GM13976 (cell line): Measurements from ENCODE around the gene PEF1.
"Not testable (repeated sequence)": the region's sequence is repeated elsewhere in the genome, so short reads cannot be mapped to it uniquely, and the experiment has no call there.

Experiments used
- DNase-seq: peaks from one replicate; pipeline ENCODE4 v3.0.0; 2012; ENCODE audit warnings: low spot score
- in situ Hi-C: fragments of 300-500 bp; cut with MboI; formaldehyde crosslinking; loops from one replicate; pipeline ENCODE4 v1.12.0; 2022; ENCODE audit warnings: low sequenced_read_pairs, mixed read lengths, inconsistent platforms; ENCODE audit not compliant: unreplicated experiment
- TF ChIP-seq, protein P1 (sequence below): IDR thresholded peaks from 2 replicates; pipeline ENCODE4 v1.5.1; 2012; ENCODE audit warnings: borderline replicate concordance, mild to moderate bottlenecking; ENCODE audit not compliant: insufficient read depth; ENCODE audit errors: extremely low read depth, missing control alignments, control extremely low read depth

PEF1 gene

DNA sequence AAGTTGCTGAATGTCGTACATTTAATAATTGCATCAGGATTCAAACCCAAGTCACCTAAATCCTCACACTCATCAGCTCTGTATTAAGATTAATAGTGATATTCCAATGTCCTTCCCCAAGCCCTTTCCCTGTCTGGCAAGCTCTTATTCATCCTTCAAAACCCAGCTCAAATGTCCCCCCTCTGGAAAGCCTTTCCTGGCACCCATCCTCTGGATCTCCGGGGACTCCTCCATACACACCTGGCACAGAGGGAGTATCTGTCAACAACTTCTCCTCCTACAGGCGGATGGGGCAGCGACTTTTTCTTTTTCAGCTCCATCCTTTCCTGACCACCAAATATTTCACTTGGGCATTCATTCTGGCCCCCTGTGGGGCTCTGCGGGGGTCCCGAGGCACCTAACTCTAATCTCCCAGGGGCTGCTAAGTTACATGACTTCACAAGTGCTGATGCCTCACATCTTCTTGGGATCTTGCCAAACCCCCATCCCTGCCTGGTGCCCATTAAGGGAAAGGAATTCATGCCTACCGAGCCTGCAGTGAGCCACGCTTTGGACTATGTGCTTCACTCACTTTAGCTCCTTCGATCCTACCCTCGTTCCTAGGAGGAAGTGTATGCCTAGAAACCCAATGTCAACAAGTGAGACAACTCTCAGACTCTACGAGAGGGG, 53.1 kb downstream of the PEF1 start:
- in situ Hi-C loops: no loop called here
- DNase-seq: no peak
- TF ChIP-seq, protein P1, sequence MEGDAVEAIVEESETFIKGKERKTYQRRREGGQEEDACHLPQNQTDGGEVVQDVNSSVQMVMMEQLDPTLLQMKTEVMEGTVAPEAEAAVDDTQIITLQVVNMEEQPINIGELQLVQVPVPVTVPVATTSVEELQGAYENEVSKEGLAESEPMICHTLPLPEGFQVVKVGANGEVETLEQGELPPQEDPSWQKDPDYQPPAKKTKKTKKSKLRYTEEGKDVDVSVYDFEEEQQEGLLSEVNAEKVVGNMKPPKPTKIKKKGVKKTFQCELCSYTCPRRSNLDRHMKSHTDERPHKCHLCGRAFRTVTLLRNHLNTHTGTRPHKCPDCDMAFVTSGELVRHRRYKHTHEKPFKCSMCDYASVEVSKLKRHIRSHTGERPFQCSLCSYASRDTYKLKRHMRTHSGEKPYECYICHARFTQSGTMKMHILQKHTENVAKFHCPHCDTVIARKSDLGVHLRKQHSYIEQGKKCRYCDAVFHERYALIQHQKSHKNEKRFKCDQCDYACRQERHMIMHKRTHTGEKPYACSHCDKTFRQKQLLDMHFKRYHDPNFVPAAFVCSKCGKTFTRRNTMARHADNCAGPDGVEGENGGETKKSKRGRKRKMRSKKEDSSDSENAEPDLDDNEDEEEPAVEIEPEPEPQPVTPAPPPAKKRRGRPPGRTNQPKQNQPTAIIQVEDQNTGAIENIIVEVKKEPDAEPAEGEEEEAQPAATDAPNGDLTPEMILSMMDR: no peak

DNA sequence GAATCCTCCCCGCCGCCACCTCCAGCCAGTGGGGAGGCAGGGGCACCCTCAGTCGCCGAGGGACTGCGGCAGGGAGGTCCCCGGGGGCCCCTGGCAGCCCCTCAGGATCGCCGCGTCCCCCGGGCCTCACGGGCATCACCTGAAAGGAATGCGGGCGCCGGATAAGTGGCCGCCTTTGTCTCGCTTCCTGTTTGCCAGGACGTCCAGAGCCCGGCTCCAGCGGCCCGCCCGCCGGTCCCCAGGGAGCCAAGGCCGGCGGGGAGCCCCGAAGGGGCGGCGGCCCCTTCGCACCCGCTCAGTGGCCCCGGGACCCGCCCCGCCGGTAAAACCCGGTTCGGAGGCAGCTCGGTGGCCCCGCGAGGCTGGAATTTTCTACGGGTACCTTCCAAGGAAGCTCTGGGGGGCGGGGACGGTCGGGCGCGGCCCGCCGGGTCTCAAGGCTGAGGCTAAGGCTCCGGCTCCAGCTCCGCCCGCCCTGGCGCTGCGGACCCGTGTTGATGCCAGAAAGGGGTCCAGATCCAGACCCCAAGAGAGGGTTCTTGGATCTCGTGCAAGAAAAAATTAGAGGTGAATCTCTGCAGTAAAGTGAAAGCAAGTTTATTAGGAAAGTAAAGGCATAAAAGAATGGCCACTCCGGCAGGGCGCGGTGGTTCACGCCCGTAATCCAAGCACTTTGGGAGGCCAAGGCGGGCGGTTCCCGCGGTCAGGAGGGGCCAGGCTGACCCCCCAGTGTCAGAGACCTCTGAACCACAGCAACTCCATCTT, 55.7 kb downstream of the PEF1 start:
- no peak for DNase-seq
- TF ChIP-seq, protein P1: no peak
- in situ Hi-C loops: no loop called here

DNA sequence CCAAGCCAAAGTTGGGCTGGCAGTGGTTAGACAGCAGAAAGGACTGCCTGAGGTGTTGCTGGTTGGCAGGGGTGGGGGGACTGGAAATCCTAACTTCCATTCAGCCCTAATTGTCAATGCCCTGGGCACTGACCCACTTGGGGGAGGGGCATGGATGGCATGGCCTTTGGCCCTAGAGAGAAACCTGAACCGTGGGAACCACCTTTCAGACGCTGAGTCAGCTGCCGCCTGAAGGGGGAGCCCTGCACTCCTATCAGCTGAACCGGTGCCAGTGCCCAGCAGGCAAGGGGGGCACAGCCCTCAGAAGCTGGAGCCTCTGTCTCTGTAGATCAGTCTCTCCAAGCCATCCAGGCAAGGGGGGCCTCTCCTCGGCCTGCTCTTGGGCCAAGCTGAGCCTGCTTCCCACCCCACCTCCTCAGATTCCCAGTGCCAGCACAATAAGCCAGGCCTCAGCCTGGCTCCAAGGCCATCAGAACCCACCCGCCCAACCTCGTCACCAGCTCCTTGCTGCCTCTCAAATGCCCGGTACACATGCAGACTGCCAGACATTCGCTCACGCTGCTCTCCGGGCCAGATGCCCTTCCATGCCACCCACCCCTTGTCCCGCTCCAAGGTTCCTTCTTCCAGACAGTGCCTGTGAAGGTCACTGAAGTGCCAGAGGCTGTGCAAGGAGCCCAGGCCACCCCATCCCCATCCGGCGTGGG, 56.8 kb downstream of the PEF1 start:
- DNase-seq: peak; percentile 86
- TF ChIP-seq, protein P1: peak; percentile 69
- in situ Hi-C loops: no loop called here

DNA sequence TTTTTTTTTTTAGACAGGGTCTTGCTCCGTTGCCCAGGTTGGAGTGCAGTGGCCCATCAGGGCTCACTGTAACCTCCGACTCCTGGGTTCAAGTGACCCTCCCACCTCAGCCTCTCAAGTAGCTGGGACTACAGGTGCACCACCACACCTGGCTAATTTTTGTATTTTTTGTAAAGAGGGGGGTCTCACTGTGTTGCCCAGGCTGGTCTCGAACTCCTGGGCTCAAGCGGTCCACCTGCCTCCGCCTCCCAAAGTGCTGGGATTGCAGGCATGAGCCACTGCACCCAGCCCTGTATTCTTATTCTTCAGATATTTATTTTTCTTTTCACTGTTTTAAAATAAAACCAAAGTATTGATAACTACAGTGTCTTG, 57.4 kb downstream of the PEF1 start:
- DNase-seq, in situ Hi-C loops: not testable (repeated sequence)

DNA sequence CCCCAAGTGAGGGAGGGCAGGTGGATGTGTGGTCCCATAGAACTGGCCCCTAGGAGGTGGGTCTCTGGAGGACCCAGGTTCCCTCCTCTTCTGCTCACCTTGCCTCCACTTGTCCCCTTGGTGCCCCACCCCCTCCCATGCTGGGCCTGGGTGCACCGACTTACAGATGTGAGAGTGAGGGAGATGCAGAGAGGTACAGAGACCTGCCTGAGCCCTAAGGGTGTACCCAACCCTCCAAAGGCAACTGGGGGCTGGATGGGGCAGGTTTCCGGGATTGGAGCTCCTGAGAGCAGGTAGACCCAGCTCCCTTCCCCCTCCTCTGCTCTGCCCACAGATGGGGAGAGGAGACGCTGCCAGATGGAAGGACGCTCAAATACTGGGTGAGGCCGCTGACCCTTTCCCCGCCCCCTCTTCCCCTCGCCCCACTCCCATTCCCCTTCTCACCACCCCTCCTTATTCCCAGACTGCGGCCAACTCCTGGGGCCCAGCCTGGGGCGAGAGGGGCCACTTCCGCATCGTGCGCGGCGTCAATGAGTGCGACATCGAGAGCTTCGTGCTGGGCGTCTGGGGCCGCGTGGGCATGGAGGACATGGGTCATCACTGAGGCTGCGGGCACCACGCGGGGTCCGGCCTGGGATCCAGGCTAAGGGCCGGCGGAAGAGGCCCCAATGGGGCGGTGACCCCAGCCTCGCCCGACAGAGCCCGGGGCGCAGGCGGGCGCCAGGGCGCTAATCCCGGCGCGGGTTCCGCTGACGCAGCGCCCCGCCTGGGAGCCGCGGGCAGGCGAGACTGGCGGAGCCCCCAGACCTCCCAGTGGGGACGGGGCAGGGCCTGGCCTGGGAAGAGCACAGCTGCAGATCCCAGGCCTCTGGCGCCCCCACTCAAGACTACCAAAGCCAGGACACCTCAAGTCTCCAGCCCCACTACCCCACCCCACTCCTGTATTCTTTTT, 58.0 kb downstream of the PEF1 start:
- TF ChIP-seq, protein P1: no peak
- no peak for DNase-seq
- in situ Hi-C loops: no loop called here

DNA sequence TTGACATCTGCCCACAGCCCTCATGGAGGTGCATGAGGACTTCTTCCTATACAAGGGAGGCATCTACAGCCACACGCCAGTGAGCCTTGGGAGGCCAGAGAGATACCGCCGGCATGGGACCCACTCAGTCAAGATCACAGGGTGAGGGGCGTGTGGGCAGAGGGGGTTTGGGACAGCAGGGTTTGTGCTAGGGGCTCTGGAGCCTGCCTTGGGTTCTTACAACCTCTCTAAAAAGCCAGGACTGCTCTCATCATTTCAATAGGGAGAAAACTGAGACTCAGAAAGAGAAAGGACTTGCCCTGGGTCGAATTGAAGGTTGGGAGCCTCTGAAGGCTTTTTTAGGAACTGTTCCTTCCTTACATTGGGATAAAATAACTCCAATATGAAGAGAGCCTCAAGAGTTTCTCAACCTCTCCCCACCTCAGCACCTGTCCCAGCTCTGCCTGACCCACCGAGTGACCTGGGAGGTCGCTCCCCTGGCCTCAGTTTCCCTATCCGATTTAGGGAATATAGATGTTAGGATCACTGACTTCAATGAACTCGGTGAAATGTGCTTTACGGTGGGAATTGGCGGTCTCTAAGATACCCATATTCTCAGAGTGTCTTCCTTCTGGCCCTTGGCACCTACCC, 58.8 kb downstream of the PEF1 start:
- DNase-seq: no peak
- TF ChIP-seq, protein P1: no peak
- in situ Hi-C loops: no loop called here
